Chondrocyte (in vitro differentiated cells): ENCODE measurements around the gene MIEN1. TPM values are rescaled to one million over a fixed set of nuclear protein-coding genes. Genes with fewer than 3 reads are reported as not detected.

ENCODE experiments used
- DNase-seq: peaks from one replicate; pipeline ENCODE4 v3.0.0; 2021; ENCODE audit warnings: mixed read lengths, low spot score
- H3K27ac Mint-ChIP-seq: one replicate; pipeline ENCODE4 v1.8.0; 2021; ENCODE audit warnings: mild to moderate bottlenecking, moderate library complexity, mixed read lengths; ENCODE audit not compliant: unreplicated experiment
- H3K27me3 Mint-ChIP-seq: 2 replicates; pipeline ENCODE4 v1.8.0; 2021; ENCODE audit warnings: low read depth, mixed read lengths
- H3K36me3 Mint-ChIP-seq: 2 replicates; pipeline ENCODE4 v1.8.0; 2021; ENCODE audit warnings: low read depth, mixed read lengths
- H3K4me1 Mint-ChIP-seq: 2 replicates; pipeline ENCODE4 v1.8.0; 2021; ENCODE audit warnings: low read depth, mild to moderate bottlenecking, mixed read lengths
- H3K4me3 Mint-ChIP-seq: one replicate; pipeline ENCODE4 v1.8.0; 2021; ENCODE audit warnings: mild to moderate bottlenecking, moderate library complexity, mixed read lengths; ENCODE audit not compliant: unreplicated experiment
- H3K9me3 Mint-ChIP-seq: 2 replicates; pipeline ENCODE4 v1.8.0; 2021; ENCODE audit warnings: low read depth, mixed read lengths
- CTCF ChIP-seq: fragments of 200-600 bp; sonication (generic); IDR thresholded peaks from 2 replicates; pipeline ENCODE4 v1.5.0; 2021; ENCODE audit warnings: antibody characterized with exemption, mild to moderate bottlenecking, moderate library complexity
- total RNA-seq: library from RNA; stranded (reverse); gene quantifications from 3 replicates; pipeline ENCODE4 v1.2.1, GENCODE V29; 2021

The MIEN1 gene
- total RNA-seq, 1 donor from 2014 or later = 46.5 TPM

GRCh38 chr17:39709998-39710964 is 20.1 kb downstream of the MIEN1 start:
- Mint-ChIP-seq H3K4me3 (no peak overlapping the region), H3K36me3 (peaks cover 18% of the 10 kb centered on the region)
- no peak for DNase-seq

DNA sequence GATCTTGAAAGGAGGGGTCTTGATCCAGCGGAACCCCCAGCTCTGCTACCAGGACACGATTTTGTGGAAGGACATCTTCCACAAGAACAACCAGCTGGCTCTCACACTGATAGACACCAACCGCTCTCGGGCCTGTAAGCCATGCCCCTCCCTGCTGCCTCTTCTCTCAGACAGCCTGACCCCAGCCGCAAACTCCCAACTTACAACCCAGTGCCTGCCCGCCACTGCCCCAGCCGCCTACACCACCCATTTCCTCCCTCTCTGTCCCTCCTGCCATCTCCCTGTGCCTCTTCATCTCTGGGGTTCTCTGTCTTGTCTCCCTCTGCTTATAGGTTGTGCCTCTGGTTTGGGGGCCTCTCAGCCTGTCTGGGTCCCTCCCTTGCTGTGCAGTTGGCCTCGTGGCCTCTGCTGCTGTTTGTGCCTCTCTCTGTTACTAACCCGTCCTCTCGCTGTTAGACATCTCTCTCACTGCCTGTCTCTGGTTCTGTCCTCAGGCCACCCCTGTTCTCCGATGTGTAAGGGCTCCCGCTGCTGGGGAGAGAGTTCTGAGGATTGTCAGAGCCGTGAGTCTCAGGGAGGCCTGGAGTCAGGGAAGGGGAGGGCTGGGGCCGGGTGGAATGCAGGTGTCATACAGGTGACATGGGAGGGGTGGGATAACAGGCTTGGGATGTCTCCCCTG is 20.9 kb downstream of the MIEN1 start:
- peaks cover 17% of the 10 kb centered on the region for H3K36me3 Mint-ChIP-seq

More at GRCh38 chr17:39709998-39710964, 20.1 kb downstream of the MIEN1 start:
- Mint-ChIP-seq H3K27me3 (no peaks in the 10 kb centered on the region), H3K27ac (no peak overlapping the region), H3K4me1 (peaks cover 1% of the 10 kb centered on the region), H3K9me3 (no peaks in the 10 kb centered on the region)
- TF ChIP-seq CTCF = no peak

GRCh38 chr17:39706921-39707337 is 23.4 kb downstream of the MIEN1 start:
- H3K9me3 Mint-ChIP-seq = no peaks in the 10 kb centered on the region
- H3K27me3 Mint-ChIP-seq = no peaks in the 10 kb centered on the region
- no peak for DNase-seq
- peaks cover 12% of the 10 kb centered on the region for H3K36me3 Mint-ChIP-seq
- H3K4me3 Mint-ChIP-seq = no peak overlapping the region
- no peak overlapping the region for H3K27ac Mint-ChIP-seq
- TF ChIP-seq CTCF = no peak
- peaks cover 26% of the 10 kb centered on the region for H3K4me1 Mint-ChIP-seq

More for the DNA sequence above, 20.9 kb downstream of the MIEN1 start:
- no peak for TF ChIP-seq CTCF
- Mint-ChIP-seq H3K4me3 (no peak overlapping the region), H3K4me1 (peaks cover 9% of the 10 kb centered on the region), H3K9me3 (no peaks in the 10 kb centered on the region), H3K27me3 (no peaks in the 10 kb centered on the region), H3K27ac (peak overlapping the region; percentile 13)
- DNase-seq = no peak

GRCh38 chr17:39706383-39706782 is 23.9 kb downstream of the MIEN1 start:
- peaks cover 32% of the 10 kb centered on the region for H3K4me1 Mint-ChIP-seq
- H3K27ac Mint-ChIP-seq = no peak overlapping the region
- no peaks in the 10 kb centered on the region for H3K27me3 Mint-ChIP-seq
- peaks cover 9% of the 10 kb centered on the region for H3K36me3 Mint-ChIP-seq
- no peak overlapping the region for H3K4me3 Mint-ChIP-seq
- no peak for TF ChIP-seq CTCF
- H3K9me3 Mint-ChIP-seq = no peaks in the 10 kb centered on the region
- no peak for DNase-seq

DNA sequence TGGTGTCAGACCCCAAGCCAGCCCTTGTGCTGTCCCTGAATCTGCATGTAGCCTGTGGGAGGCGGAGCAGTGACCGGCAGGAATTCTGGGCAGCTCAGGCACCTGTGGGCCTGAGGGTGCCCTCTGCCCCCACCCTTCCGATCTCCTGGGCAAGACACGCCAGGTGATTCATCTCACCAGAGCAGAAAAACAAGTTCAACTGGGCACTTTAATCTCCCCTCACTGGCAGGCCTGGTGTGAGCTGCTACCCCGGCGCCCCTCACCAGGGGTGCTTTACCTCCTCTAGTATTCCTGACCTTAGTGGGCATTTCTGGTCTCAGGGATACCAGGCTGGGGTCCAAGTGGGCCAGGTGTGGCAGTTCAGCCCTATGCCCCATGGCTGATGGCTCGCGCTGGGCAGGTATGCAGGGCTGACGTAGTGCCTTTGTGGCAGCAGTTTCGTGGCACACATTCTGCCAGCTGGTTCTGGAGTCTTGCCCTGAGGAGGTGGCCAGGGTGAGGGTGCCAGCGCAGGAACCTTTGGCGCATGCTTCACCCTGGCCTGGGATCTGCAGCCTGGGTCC is 24.5 kb downstream of the MIEN1 start:
- H3K27ac Mint-ChIP-seq = no peak overlapping the region
- H3K4me3 Mint-ChIP-seq = no peak overlapping the region
- H3K4me1 Mint-ChIP-seq = peaks cover 37% of the 10 kb centered on the region

More for the DNA sequence above, 24.5 kb downstream of the MIEN1 start:
- no peak for TF ChIP-seq CTCF
- DNase-seq = no peak
- peaks cover 9% of the 10 kb centered on the region for H3K36me3 Mint-ChIP-seq
- no peaks in the 10 kb centered on the region for H3K27me3 Mint-ChIP-seq
- no peaks in the 10 kb centered on the region for H3K9me3 Mint-ChIP-seq
